GM10847 (cell line): ENCODE measurements around the gene SFXN4.

Experiments
- POLR2A ChIP-seq: IDR thresholded peaks from 2 replicates; pipeline ENCODE4 v1.6.1; 2011; ENCODE audit not compliant: insufficient read length; ENCODE audit errors: extremely low read depth

Gene SFXN4

GRCh38 chr10:119103241-119103902 lies 62.1 kb downstream of the SFXN4 start:
- no peak for TF ChIP-seq POLR2A

- no peak for TF ChIP-seq POLR2A
These were observed 64.0 kb downstream of the SFXN4 start for GRCh38 chr10:119101366-119102098.

GRCh38 chr10:119100434-119101238 lies 64.9 kb downstream of the SFXN4 start:
- no peak for TF ChIP-seq POLR2A

- TF ChIP-seq POLR2A: no peak
These were observed 66.9 kb downstream of the SFXN4 start for GRCh38 chr10:119098576-119098975.

GRCh38 chr10:119095640-119096039 lies 69.9 kb downstream of the SFXN4 start:
- no peak for TF ChIP-seq POLR2A

GRCh38 chr10:119090968-119091367 lies 74.5 kb downstream of the SFXN4 start:
- TF ChIP-seq POLR2A: no peak
